IMR-90 (cell line): ENCODE results near the gene ABHD5. TPM values are rescaled to one million over a fixed set of nuclear protein-coding genes. Genes with fewer than 3 reads are reported as not detected.
A peak's percentile ranks its signal among the peaks of the same experiment; 100 is the strongest.

Experiments used
- ATAC-seq: fragments of 200-7000 bp; cut with Tn5 transposase; 2 replicates; pipeline ENCODE4 v1.9.1; 2020; ENCODE audit warnings: low read depth, mild to moderate bottlenecking, moderate library complexity
- BruUV-seq: library from RNA; stranded (reverse); fragments of 400-500 nt; replicated peaks from 2 replicates; lab custom pipeline; 2021; lab: Mats Ljungman, UMichigan
- CTCF ChIA-PET: fragments of 300-600 bp; formaldehyde crosslinking; extraction: SDS; loops from one replicate; lab custom pipeline; 2021; ENCODE audit warnings: antibody characterized with exemption; lab: Yijun Ruan, JAX
- POLR2A ChIA-PET: fragments of 300-600 bp; sonication (Branson Sonifier 250); formaldehyde crosslinking; loops from one replicate; lab custom pipeline; 2022; ENCODE audit warnings: antibody characterized with exemption; ENCODE audit not compliant: unreplicated experiment; lab: Charles Lee
- DNase-seq: peaks from one replicate; pipeline ENCODE4 v3.0.0; 2013
- H2AFZ ChIP-seq: replicated peaks from 2 replicates; pipeline ENCODE3; 2013; ENCODE audit warnings: low read length, mild to moderate bottlenecking; ENCODE audit not compliant: poor library complexity
- H2AK5ac ChIP-seq: 2 replicates; pipeline ENCODE4 v1.6.1; 2013; ENCODE audit warnings: low read depth, low read length, inconsistent platforms
- H2AK9ac ChIP-seq: replicated peaks from 2 replicates; pipeline ENCODE3; 2013; ENCODE audit warnings: mild to moderate bottlenecking, low read depth, low read length, moderate library complexity; ENCODE audit not compliant: poor library complexity
- H2BK120ac ChIP-seq: 2 replicates; pipeline ENCODE4 v1.6.1; 2013; ENCODE audit warnings: low read depth, low read length, inconsistent platforms
- H2BK15ac ChIP-seq: 3 replicates; pipeline ENCODE4 v1.6.1; 2013; ENCODE audit warnings: low read depth, low read length, inconsistent platforms
- H2BK20ac ChIP-seq: 2 replicates; pipeline ENCODE4 v1.6.1; 2013; ENCODE audit warnings: low read depth, mild to moderate bottlenecking, inconsistent platforms, low read length, moderate library complexity
- H2BK5ac ChIP-seq: 2 replicates; pipeline ENCODE4 v1.6.1; 2013; ENCODE audit warnings: mild to moderate bottlenecking, low read depth, low read length, inconsistent platforms; ENCODE audit not compliant: poor library complexity, severe bottlenecking
- H3K14ac ChIP-seq: replicated peaks from 2 replicates; pipeline ENCODE4 v1.6.1; 2013; ENCODE audit warnings: low read depth, low read length, inconsistent platforms
- H3K18ac ChIP-seq: 2 replicates; pipeline ENCODE4 v1.6.1; 2013; ENCODE audit warnings: low read depth, low read length, control low read depth
- H3K23ac ChIP-seq: 2 replicates; pipeline ENCODE4 v1.6.1; 2013; ENCODE audit warnings: low read depth, low read length, inconsistent platforms
- H3K27ac ChIP-seq: 2 replicates; pipeline ENCODE4 v1.5.1; 2013; ENCODE audit warnings: mild to moderate bottlenecking, control low read depth, low read length; ENCODE audit not compliant: insufficient read depth
- H3K27me3 ChIP-seq: 2 replicates; pipeline ENCODE4 v1.6.1; 2013; ENCODE audit warnings: low read length; ENCODE audit not compliant: control insufficient read depth, insufficient read depth
- H3K36me3 ChIP-seq: 2 replicates; pipeline ENCODE4 v1.6.1; 2013; ENCODE audit warnings: low read length, mixed read lengths; ENCODE audit not compliant: control insufficient read depth, insufficient read depth
- H3K4ac ChIP-seq: 2 replicates; pipeline ENCODE4 v1.6.1; 2013; ENCODE audit warnings: low read depth, low read length, inconsistent platforms
- H3K4me1 ChIP-seq: 2 replicates; pipeline ENCODE4 v1.6.1; 2013; ENCODE audit warnings: low read length, mixed read lengths; ENCODE audit not compliant: control insufficient read depth, insufficient read depth
- H3K4me2 ChIP-seq: 2 replicates; pipeline ENCODE4 v1.6.1; 2013; ENCODE audit warnings: low read depth, mild to moderate bottlenecking, control low read depth, low read length, moderate library complexity
- H3K4me3 ChIP-seq: 2 replicates; pipeline ENCODE4 v1.5.1; 2013; ENCODE audit warnings: low read depth, mild to moderate bottlenecking, control low read depth, low read length, moderate library complexity; ENCODE audit not compliant: insufficient read depth
- H3K56ac ChIP-seq: 2 replicates; pipeline ENCODE4 v1.6.1; 2013; ENCODE audit warnings: low read length, inconsistent platforms; ENCODE audit not compliant: insufficient read depth; ENCODE audit errors: extremely low read depth
- H3K79me1 ChIP-seq, 2 experiments: 2 replicates each; pipeline ENCODE4 v1.6.1; 2013; ENCODE audit warnings: low read length in 2 of 2, inconsistent platforms in 1 of 2, low read depth in 1 of 2
- H3K9ac ChIP-seq: 2 replicates; pipeline ENCODE4 v1.6.1; 2013; ENCODE audit warnings: low read depth, low read length, control low read depth
- H3K9me1 ChIP-seq: 2 replicates; pipeline ENCODE4 v1.6.1; 2013; ENCODE audit warnings: low read length, inconsistent platforms; ENCODE audit not compliant: insufficient read depth
- H3K9me3 ChIP-seq: 2 replicates; pipeline ENCODE4 v1.6.1; 2013; ENCODE audit warnings: low read length; ENCODE audit not compliant: control insufficient read depth, insufficient read depth
- H4K20me1 ChIP-seq: 2 replicates; pipeline ENCODE4 v1.6.1; 2013; ENCODE audit warnings: low read length, inconsistent platforms; ENCODE audit not compliant: insufficient read depth
- H4K5ac ChIP-seq: 2 replicates; pipeline ENCODE4 v1.6.1; 2013; ENCODE audit warnings: mild to moderate bottlenecking, low read depth, low read length, control low read depth
- H4K8ac ChIP-seq, 2 experiments: 2 replicates each; pipeline ENCODE4 v1.6.1; 2013; ENCODE audit warnings: low read depth in 2 of 2, low read length in 2 of 2, control low read depth in 1 of 2, inconsistent platforms in 1 of 2
- H4K91ac ChIP-seq: 2 replicates; pipeline ENCODE4 v1.6.1; 2013; ENCODE audit warnings: low read depth, low read length, inconsistent platforms; ENCODE audit not compliant: insufficient read depth
- BHLHE40 ChIP-seq: fragments of 150-350 bp; IDR thresholded peaks from 2 replicates; pipeline ENCODE4 v1.6.1; 2016; ENCODE audit warnings: mild to moderate bottlenecking, low read depth, low read length
- CEBPB ChIP-seq: IDR thresholded peaks from 2 replicates; pipeline ENCODE4 v1.6.1; 2012; ENCODE audit warnings: low read depth, low read length, improper control_type of control experiment
- CHD1 ChIP-seq: IDR thresholded peaks from 2 replicates; pipeline ENCODE4 v1.6.1; 2012; ENCODE audit warnings: low read depth, low read length, improper control_type of control experiment
- FOS ChIP-seq: fragments of 150-350 bp; IDR thresholded peaks from 2 replicates; pipeline ENCODE4 v1.6.1; 2016; ENCODE audit warnings: low read depth, low read length
- MAFK ChIP-seq: IDR thresholded peaks from 2 replicates; pipeline ENCODE4 v1.6.1; 2012; ENCODE audit warnings: low read depth, low read length, improper control_type of control experiment
- MAZ ChIP-seq: IDR thresholded peaks from 2 replicates; pipeline ENCODE4 v1.6.1; 2012; ENCODE audit warnings: low read depth, mild to moderate bottlenecking, low read length, improper control_type of control experiment, moderate library complexity, borderline replicate concordance
- RAD21 ChIP-seq: IDR thresholded peaks from 2 replicates; pipeline ENCODE4 v1.6.1; 2012; ENCODE audit warnings: low read length, improper control_type of control experiment
- RCOR1 ChIP-seq: IDR thresholded peaks from 2 replicates; pipeline ENCODE4 v1.6.1; 2012; ENCODE audit warnings: mild to moderate bottlenecking, low read length, improper control_type of control experiment; ENCODE audit not compliant: insufficient replicate concordance
- USF2 ChIP-seq: fragments of 150-350 bp; IDR thresholded peaks from 2 replicates; pipeline ENCODE4 v1.6.1; 2017; ENCODE audit warnings: mild to moderate bottlenecking, antibody characterized with exemption, low read length, low read depth
- WGBS, 2 experiments: methylation state at CpG; one replicate each; pipeline versions ENCODE4 v1.1.5 to v1.1.7; 2013; ENCODE audit warnings: missing lambda C conversion rate in 2 of 2; ENCODE audit not compliant: insufficient read length in 1 of 2; ENCODE audit errors: extremely low coverage in 2 of 2; 5-methylcytosine and 5-hydroxymethylcytosine counted together
- dilution Hi-C: fragments of 300-500 bp; cut with HindIII; formaldehyde crosslinking; loops from one replicate; pipeline ENCODE4 v1.14.3; 2018; ENCODE audit warnings: low sequenced_read_pairs; ENCODE audit not compliant: unreplicated experiment
- in situ Hi-C: fragments of 300-500 bp; cut with MboI; formaldehyde crosslinking; loops from 3 replicates; pipeline ENCODE4 v1.14.3; 2019; ENCODE audit warnings: low sequenced_read_pairs, inconsistent platforms, mixed read lengths
- intact Hi-C: fragments of 100-400 bp; cut with micrococcal nuclease; formaldehyde crosslinking; loops from 2 replicates; pipeline ENCODE4 v1.10.0; 2022
- polyA plus RNA-seq, 3 experiments: library from polyadenylated mRNA; depleted of rRNA; stranded (reverse); fragments of >200 nt; gene quantifications; 2 replicates each; pipeline ENCODE4 v1.2.3, GENCODE V29; 2012; ENCODE audit warnings: low replicate concordance in 1 of 3
- total RNA-seq: library from RNA; depleted of rRNA; stranded (reverse); fragments of >200 nt; gene quantifications from 2 replicates; pipeline ENCODE4 v1.2.3, GENCODE V29; 2012

The ABHD5 gene
- total and polyA plus RNA-seq, 2 of the 4 experiments (the other 2 are of a cell fraction), result 15.8 to 33.2 TPM

GRCh38 chr3:43736558-43737440, 46.1 kb downstream of the ABHD5 start:
- Histone ChIP-seq H3K56ac (peak overlapping the region; percentile 5; the same call in 1 of the 2 replicates), H2BK15ac (peak overlapping the region; percentile 70; the same call in 2 of the 3 replicates), H2AFZ (peak overlapping the region; percentile 68), H4K8ac (peak overlapping the region; percentile 24 to 76; a peak in 3 of 4 replicates), H2BK20ac (peak overlapping the region; percentile 82), H2AK5ac (peak overlapping the region; percentile 62; the same call in 1 of the 2 replicates), H3K4ac (peak overlapping the region; percentile 78), H2AK9ac (peak overlapping the region; percentile 44), H3K4me3 (no peak overlapping the region), H3K4me2 (peak overlapping the region; percentile 14; the same call in 1 of the 2 replicates), H3K9me3 (no peaks in the 10 kb centered on the region; the same call in 1 of the 2 replicates), H3K23ac (0 out of 2 replicates have a peak overlapping the region, but pooled peaks have one; percentile 49), H4K91ac (peak overlapping the region; percentile 88), H3K79me1 (0 out of 4 replicates have a peak, but pooled peaks cover 0 to 6% of the 10 kb centered on the region in 2 experiments), H3K4me1 (peaks cover 35% of the 10 kb centered on the region), H2BK5ac (peak overlapping the region; percentile 74), H3K36me3 (peaks cover 7% of the 10 kb centered on the region; the same call in 1 of the 2 replicates), H3K9me1 (peaks cover 29% of the 10 kb centered on the region), H4K5ac (peak overlapping the region; percentile 14), H4K20me1 (no peaks in the 10 kb centered on the region), H3K14ac (peak overlapping the region; percentile 80), H3K27me3 (no peaks in the 10 kb centered on the region), H3K9ac (no peak overlapping the region), H2BK120ac (peak overlapping the region; percentile 85), H3K18ac (peak overlapping the region; percentile 35), H3K27ac (peak overlapping the region; percentile 94)
- intact Hi-C loops, result no loop called here
- ATAC-seq (peak; percentile 59), DNase-seq (peak; percentile 92)
- CTCF ChIA-PET, result interaction anchor here (0.6 to 0.8 kb wide), 2 partner anchors 134 to 184 kb away, joined by 3 read pairs; no protein-coding TSS in a partner anchor
- 42% methylated on average over 2 of the region's 8 CpGs; no CpG with 5 or more reads in 1 of the 2 experiments for WGBS, 2 experiments
- no TSS peak for BruUV-seq
- TF ChIP-seq FOS (peak; percentile 60; the same call in 1 of the 2 replicates), MAZ (no peak), USF2 (peak; percentile 40; the same call in 1 of the 2 replicates), RCOR1 (peak; percentile 50), CEBPB (no peak), RAD21 (no peak), BHLHE40 (no peak), CHD1 (no peak), MAFK (peak; percentile 83)
- POLR2A ChIA-PET, result no interaction called here
- in situ Hi-C loops, result no loop called here
- dilution Hi-C loops, result no loop called here
